Tibial nerve (tissue), 4 donors: ENCODE data around the gene RAPGEF6. TPM values are rescaled to one million over a fixed set of nuclear protein-coding genes. Genes with fewer than 3 reads are reported as not detected.

ENCODE experiments used
- DNase-seq, 2 donors: peaks; one replicate each; pipeline ENCODE4 v3.0.0-alpha.2; 2019; ENCODE audit warnings: low spot score in 2 of 2
- H3K27ac ChIP-seq, 4 donors: fragments of 200-600 bp; sonication (generic) in 3 of 4; one replicate each; pipeline ENCODE4 v1.5.1; 2017 to 2019; ENCODE audit warnings: mild to moderate bottlenecking in 1 of 4
- H3K27me3 ChIP-seq, 2 donors: fragments of 200-600 bp; sonication (generic) in 1 of 2; one replicate each; pipeline versions ENCODE4 v1.5.1 to v1.6.0; 2017 to 2019
- H3K36me3 ChIP-seq, 3 donors: fragments of 200-600 bp; sonication (generic); one replicate each; pipeline ENCODE4 v1.5.1; 2018 to 2019
- H3K4me1 ChIP-seq, 4 donors: fragments of 200-600 bp; sonication (generic) in 3 of 4; one replicate each; pipeline ENCODE4 v1.5.1; 2017 to 2019
- H3K4me3 ChIP-seq, 4 donors: fragments of 200-600 bp; sonication (generic) in 3 of 4; one replicate each; pipeline ENCODE4 v1.5.1; 2017 to 2019; ENCODE audit warnings: mild to moderate bottlenecking in 1 of 4, moderate library complexity in 1 of 4
- H3K9me3 ChIP-seq, 4 donors: fragments of 200-600 bp; sonication (generic) in 3 of 4; one replicate each; pipeline ENCODE4 v1.5.1; 2017 to 2019
- CTCF ChIP-seq, 5 experiments: fragments of 200-600 bp in 3 of 5; fragments of 450-650 bp in 2 of 5; sonication (generic) in 3 of 5; IDR thresholded peaks; one replicate each; pipeline ENCODE4 v1.5.1; 2016 to 2019; ENCODE audit warnings: antibody characterized with exemption in 5 of 5, mild to moderate bottlenecking in 3 of 5, moderate library complexity in 2 of 5
- EP300 ChIP-seq, 2 donors: sonication (generic); formaldehyde crosslinking; IDR thresholded peaks; one replicate each; pipeline ENCODE4 v1.6.1; 2017; ENCODE audit warnings: antibody characterized with exemption in 2 of 2, mild to moderate bottlenecking in 1 of 2
- POLR2A ChIP-seq, 2 donors: fragments of 450-650 bp; IDR thresholded peaks; one replicate each; pipeline ENCODE4 v1.6.1; 2017; ENCODE audit warnings: antibody characterized with exemption in 2 of 2, mild to moderate bottlenecking in 2 of 2, moderate library complexity in 2 of 2
- WGBS, 2 donors: methylation state at CpG; one replicate each; pipeline ENCODE4 v1.1.5; 2018; 5-methylcytosine and 5-hydroxymethylcytosine counted together
- total RNA-seq, 4 donors: library from RNA; depleted of rRNA; stranded (reverse); fragments of >200 nt; gene quantifications; one replicate each; pipeline ENCODE4 v1.1.0, GENCODE V29; 2016

The RAPGEF6 gene
- total RNA-seq, 4 donors from 2014 or later = 25.1 to 36.4 (median 26.6) TPM

- H3K27ac ChIP-seq = no peak overlapping the region
- no peak overlapping the region for H3K4me3 ChIP-seq
- DNase-seq = no peak
- H3K27me3 ChIP-seq = no peaks in the 10 kb centered on the region
- 68 to 75% methylated on average over 5 of the region's 5 CpGs for WGBS, 2 donors
- peaks cover 0 to 73% (median 0%) of the 10 kb centered on the region in 3 donors for H3K36me3 ChIP-seq
- no peaks in the 10 kb centered on the region for H3K9me3 ChIP-seq
- TF ChIP-seq EP300 (IDR thresholded peaks at IDR 0.05) (no peak), CTCF (IDR thresholded peaks at IDR 0.05) (no peak), POLR2A (IDR thresholded peaks at IDR 0.05) (no peak)
- peaks cover 0 to 7% (median 0%) of the 10 kb centered on the region in 4 donors for H3K4me1 ChIP-seq
Measured at GRCh38 chr5:131392466-131393095, 242.4 kb downstream of the RAPGEF6 start.

GRCh38 chr5:131389869-131390265 is 245.2 kb downstream of the RAPGEF6 start:
- peaks cover 0 to 70% (median 8%) of the 10 kb centered on the region in 3 donors for H3K36me3 ChIP-seq
- no peak for DNase-seq
- TF ChIP-seq EP300 (IDR thresholded peaks at IDR 0.05) = no peak
- TF ChIP-seq CTCF (IDR thresholded peaks at IDR 0.05) = no peak
- TF ChIP-seq POLR2A (IDR thresholded peaks at IDR 0.05) = no peak
- 73 to 78% methylated on average over 1 of the region's 1 CpG for WGBS, 2 donors
- H3K4me1 ChIP-seq = peaks cover 0 to 10% (median 0%) of the 10 kb centered on the region in 4 donors
- H3K27me3 ChIP-seq = no peaks in the 10 kb centered on the region
- no peaks in the 10 kb centered on the region for H3K9me3 ChIP-seq
- H3K27ac ChIP-seq = no peak overlapping the region
- H3K4me3 ChIP-seq = no peak overlapping the region

GRCh38 chr5:131389096-131389868 is 245.7 kb downstream of the RAPGEF6 start:
- no peak overlapping the region for H3K27ac ChIP-seq
- no peaks in the 10 kb centered on the region for H3K27me3 ChIP-seq

DNA sequence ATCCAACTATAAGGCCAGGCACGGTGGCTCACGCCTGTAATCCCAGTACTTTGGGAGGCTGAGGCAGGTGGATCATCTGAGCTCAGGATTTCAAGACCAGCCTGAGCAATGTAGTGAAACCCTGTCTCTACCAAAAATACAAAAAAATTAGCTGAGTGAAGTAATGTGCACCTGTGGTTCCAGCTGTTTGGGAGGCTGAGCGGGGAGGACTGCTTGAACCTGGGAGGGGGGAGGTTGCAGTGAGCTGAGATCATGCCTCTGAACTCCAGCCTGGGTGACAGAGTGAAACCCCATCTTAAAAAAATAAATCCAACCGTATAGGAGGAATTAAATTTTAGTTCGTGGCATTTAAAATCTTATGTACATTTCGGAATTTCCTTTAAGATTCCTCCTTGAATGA is 247.8 kb downstream of the RAPGEF6 start:
- 90% methylated on average over 6 of the region's 6 CpGs for WGBS, 2 donors
- no peak overlapping the region for H3K4me3 ChIP-seq
- no peaks in the 10 kb centered on the region for H3K9me3 ChIP-seq
- peaks cover 0 to 52% (median 8%) of the 10 kb centered on the region in 3 donors for H3K36me3 ChIP-seq
- no peak for TF ChIP-seq EP300 (IDR thresholded peaks at IDR 0.05)
- no peak for TF ChIP-seq POLR2A (IDR thresholded peaks at IDR 0.05)
- no peak for TF ChIP-seq CTCF (IDR thresholded peaks at IDR 0.05)
- DNase-seq = no peak
- H3K27me3 ChIP-seq = no peaks in the 10 kb centered on the region
- H3K4me1 ChIP-seq = peaks cover 0 to 14% (median 2%) of the 10 kb centered on the region in 4 donors
- no peak overlapping the region for H3K27ac ChIP-seq

More at GRCh38 chr5:131389096-131389868, 245.7 kb downstream of the RAPGEF6 start:
- WGBS, 2 donors = 93% methylated on average over 4 of the region's 4 CpGs
- peaks cover 0 to 12% (median 0%) of the 10 kb centered on the region in 4 donors for H3K4me1 ChIP-seq
- no peaks in the 10 kb centered on the region for H3K9me3 ChIP-seq
- H3K4me3 ChIP-seq = no peak overlapping the region
- peaks cover 0 to 65% (median 8%) of the 10 kb centered on the region in 3 donors for H3K36me3 ChIP-seq
- no peak for DNase-seq
- TF ChIP-seq CTCF (IDR thresholded peaks at IDR 0.05) (no peak), EP300 (IDR thresholded peaks at IDR 0.05) (no peak), POLR2A (IDR thresholded peaks at IDR 0.05) (no peak)

- Histone ChIP-seq H3K27ac (no peak overlapping the region), H3K4me3 (no peak overlapping the region), H3K27me3 (no peaks in the 10 kb centered on the region), H3K4me1 (peaks cover 0 to 19% (median 5%) of the 10 kb centered on the region in 4 donors), H3K9me3 (no peaks in the 10 kb centered on the region), H3K36me3 (peaks cover 0 to 47% (median 8%) of the 10 kb centered on the region in 3 donors)
- DNase-seq = no peak
- WGBS, 2 donors = 38 to 40% methylated on average over 4 of the region's 4 CpGs
- no peak for TF ChIP-seq CTCF (IDR thresholded peaks at IDR 0.05)
- TF ChIP-seq EP300 (IDR thresholded peaks at IDR 0.05) = no peak
- TF ChIP-seq POLR2A (IDR thresholded peaks at IDR 0.05) = no peak
Measured at GRCh38 chr5:131386779-131387178, 248.2 kb downstream of the RAPGEF6 start.
